Measurements from ENCODE around the gene SLC8B1.
A peak's percentile ranks its signal among the peaks of the same experiment; 100 is the strongest.

SLC8B1 gene

DNA sequence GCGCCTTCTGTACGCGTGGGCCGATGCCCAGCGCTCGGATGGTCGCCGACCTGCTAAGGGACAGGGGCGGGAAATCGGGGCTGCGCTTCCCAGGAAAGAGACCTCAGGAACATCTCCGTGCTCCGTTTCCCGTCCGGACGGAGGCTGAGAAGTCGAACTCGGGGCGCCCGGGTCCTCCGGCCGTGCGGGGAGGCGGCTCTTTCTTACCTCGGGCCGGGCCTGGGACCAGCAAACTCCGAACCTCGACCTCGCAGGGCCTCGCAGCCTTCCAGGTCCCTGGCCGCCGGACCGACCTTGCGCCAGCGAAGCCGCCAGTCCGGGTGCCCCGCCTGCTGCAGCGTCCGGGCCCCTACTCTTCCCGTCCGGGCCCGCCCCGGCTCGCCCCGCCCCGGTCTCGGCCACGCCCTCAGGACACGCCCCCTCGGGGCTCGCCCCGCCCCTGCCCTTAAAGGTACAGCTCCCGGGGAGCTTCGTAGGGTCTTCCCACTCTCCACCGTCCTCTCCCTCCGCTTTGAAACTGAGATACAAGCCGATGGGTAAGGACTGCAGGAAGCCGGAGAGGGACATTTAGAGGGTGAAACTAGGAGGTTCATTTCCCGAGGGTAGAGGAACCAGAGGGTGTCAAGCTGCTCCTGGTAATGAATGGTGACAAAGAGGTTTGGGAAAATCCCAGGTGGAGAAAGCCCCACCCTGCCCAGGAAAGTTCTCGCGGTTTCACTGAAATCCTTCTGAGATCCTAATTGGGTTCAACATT lies at the start of gene SLC8B1:
TSS of gene SLC8B1 (minus strand) at position 324 of the 754 bp plus-strand sequence. CDS start 2,231 bp downstream, outside the sequence.
- DNase-seq: peak; percentile 87

DNA sequence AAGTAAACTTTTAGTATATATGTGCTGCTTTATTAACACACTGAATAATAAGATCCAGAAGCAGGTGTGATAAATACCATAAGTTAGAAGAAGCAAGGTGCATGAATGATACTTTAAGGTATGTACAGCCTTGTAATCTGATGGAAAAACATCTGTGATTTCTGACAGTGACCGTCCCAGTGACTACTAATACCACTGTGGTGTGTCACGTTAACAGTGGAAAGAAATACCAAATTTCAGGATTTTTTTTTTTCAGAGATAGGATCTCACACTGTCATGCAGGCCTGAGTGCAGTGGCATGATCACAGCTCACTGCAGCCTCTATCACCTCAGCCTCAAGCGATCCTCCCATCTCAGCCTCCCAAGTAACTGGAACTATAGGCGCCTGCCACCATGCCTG lies 47.3 kb upstream of the SLC8B1 start:
- no peak for DNase-seq

DNA sequence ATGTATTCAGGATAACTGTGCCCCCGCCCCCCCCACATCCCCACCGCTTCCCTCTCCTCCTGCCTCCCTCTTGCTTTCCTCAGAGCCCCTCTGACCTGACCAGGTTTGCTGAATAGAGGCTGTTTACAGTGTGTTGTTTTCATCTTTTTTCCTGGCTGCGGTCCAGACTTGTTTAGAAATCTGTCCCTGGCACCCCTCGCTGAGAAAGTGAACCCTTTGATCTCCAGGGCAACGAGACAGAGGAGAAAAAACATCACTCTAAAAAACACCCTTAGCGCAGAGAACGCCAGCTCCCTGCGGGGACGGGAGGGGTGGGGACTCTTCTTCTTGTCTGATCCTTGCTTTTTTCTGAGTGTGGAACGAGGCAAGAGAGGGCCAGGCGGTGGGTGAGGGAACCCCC lies 46.3 kb upstream of the SLC8B1 start:
- no peak for DNase-seq

DNA sequence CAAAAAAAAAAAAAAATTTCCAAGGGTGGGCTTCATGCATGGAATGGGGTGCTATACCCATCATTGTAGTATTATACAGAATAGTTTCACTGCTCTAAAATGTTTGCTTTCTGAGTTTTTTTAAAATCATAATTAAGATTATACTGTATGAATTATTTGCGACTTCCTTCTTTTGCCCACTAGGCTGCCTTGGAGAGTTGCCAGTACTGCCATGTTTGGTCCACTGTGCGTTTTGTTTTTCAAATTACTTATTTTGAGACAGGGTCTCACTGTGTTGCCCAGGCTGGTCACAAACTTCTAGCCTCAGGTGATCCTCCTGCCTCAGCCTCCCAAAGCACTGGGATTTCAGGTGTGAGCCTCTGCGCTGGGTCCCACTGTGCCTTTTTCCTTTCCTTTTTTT lies 43.4 kb upstream of the SLC8B1 start:
- no peak for DNase-seq

DNA sequence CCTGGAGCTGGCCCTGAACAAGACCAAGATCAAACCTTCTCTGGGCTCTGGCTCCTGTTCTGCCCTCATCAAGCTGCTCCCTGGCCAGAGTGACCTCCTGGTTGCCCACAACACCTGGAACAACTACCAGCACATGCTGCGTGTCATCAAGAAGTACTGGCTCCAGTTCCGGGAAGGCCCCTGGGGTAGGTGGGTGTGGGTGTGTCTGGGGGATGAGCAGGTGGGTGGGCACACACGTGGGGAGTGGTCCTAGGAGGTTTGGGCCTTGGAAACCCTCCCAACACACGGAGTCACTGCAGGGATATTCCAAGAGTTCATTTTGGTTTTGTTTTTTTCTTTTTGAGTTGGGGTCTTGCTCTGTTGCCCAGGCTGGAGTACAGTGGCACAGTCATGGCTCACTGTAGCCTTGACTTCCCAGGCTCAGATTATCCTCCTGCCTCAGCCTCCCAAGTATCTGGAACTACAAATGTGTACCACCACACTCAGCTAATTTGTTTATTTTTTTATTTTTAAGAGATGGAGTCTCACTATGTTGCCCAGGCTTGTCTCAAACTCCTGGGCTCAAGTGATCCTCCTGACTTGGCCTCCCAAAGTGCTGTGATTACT lies 40.0 kb upstream of the SLC8B1 start:
- no peak for DNase-seq

DNA sequence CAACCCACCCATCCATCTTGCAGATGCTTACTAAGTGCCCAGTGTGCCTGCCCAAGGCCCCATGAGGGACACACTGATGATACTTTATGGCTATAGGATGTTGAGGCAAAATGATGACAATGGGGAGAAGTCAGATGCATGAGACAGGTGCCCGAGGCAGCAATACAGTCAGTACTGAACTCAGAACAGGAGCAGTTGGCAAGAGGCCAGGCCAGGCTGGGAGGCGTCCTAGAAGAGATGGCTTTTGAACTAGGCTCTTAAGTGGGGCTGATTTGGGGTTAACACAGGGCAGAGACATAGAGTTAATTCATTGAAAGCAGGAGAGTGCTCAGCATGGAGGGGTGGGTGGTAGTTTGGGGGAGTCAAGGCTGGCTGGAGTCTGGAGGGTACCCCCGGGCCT lies 39.1 kb upstream of the SLC8B1 start:
- no peak for DNase-seq

GRCh38 chr12:113373440-113373839 lies 38.5 kb upstream of the SLC8B1 start:
- DNase-seq: no peak

DNA sequence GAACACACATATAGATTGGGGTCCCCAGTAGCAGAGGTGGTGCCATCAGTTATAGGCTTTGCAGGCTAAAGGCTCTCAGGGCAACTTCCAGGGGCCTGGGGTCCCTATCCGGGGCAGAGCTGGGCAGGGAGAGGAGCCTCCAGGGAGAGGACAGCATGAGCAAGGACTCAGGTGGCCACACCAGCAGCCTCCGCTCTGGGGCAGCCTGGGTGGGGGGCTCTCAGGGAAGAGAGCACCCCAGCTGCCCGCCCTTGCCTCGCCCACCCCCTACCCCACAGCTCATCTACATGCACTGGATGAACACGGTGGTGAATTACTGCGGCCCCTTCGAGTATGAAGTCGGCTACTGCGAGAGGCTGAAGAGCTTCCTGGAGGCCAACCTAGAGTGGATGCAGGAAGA lies 37.5 kb upstream of the SLC8B1 start:
- no peak for DNase-seq

GRCh38 chr12:113371808-113372207 lies 36.9 kb upstream of the SLC8B1 start:
- DNase-seq: no peak

DNA sequence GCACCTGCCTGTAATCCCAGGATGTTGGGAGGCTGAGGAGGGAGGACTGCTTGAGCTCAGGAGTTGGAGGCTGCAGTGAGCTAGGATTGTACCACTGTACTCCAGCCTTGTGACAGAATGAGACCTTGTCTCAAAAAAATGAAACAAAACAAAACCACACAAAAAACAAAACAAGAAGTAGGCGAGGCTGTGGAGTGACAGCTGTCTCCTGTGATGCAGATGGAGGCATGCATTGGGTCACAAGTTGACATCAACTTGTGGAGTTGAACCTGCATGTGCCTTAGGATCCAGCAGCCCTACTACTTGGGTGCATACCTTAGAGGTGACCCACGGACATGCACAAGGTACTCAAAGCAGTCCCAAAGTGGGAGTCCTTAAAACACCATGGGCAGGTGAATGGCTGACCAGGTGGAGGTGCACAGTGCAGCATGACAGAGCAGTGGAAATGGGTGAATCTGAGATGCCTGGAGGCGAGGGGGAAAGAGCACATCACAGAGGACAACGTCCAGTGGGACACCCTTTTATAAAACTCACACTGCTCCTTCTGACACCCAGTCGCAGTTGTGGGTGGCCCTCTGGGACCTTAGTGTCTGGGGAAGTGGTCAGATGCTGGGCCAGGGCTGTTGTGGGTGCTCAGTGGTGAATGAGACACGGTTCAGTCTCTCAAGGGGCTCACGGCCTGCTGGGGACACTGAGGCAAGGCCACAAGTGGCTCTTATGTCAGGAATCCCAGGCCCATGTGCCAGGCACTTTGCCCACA lies 36.2 kb upstream of the SLC8B1 start:
- no peak for DNase-seq

GRCh38 chr12:113369391-113369985 lies 34.6 kb upstream of the SLC8B1 start:
- DNase-seq: no peak

DNA sequence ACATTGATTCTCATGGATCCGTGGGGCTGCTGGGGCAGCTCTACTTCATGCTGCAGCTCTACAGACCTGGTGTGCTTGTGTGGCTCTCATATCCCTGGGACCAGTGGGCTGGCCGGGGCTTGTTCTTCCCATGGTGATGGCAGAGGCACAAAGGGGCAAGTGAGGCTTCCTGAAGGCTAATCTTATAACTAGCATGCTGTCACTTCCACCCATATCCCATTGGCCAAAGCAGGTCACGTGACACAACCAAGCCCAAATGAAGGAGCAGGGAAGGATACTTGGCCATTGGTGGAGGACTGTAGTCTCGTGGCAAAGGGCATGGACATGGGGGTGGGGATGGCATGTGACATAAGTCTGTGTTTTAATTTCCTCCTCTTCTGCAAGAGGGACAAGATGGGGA lies 33.4 kb upstream of the SLC8B1 start:
- no peak for DNase-seq

GRCh38 chr12:113366827-113367226 lies 31.9 kb upstream of the SLC8B1 start:
- DNase-seq: no peak

GRCh38 chr12:113365639-113366395 lies 30.9 kb upstream of the SLC8B1 start:
- no peak for DNase-seq

DNA sequence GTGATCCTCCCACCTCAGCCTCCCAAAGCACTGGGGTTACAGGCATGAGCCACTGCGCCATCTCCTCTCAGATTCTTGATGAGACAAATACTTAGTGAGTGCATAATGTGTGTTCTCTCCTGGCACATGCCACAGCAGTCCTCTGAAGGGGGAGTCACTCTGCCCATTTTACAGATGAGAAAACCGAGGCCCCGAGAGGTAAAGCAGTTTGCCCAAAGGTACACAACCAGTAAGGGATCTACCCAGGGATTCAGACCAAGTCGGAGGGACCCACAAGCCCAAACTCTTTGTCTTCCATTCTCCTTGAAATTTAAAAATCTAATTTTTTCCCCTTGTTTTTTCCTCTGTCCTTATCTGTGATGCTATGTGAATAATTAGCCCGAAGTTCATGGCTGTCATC lies 29.8 kb upstream of the SLC8B1 start:
- no peak for DNase-seq

- DNase-seq: no peak
Measured at GRCh38 chr12:113361574-113362370, 26.9 kb upstream of the SLC8B1 start.

DNA sequence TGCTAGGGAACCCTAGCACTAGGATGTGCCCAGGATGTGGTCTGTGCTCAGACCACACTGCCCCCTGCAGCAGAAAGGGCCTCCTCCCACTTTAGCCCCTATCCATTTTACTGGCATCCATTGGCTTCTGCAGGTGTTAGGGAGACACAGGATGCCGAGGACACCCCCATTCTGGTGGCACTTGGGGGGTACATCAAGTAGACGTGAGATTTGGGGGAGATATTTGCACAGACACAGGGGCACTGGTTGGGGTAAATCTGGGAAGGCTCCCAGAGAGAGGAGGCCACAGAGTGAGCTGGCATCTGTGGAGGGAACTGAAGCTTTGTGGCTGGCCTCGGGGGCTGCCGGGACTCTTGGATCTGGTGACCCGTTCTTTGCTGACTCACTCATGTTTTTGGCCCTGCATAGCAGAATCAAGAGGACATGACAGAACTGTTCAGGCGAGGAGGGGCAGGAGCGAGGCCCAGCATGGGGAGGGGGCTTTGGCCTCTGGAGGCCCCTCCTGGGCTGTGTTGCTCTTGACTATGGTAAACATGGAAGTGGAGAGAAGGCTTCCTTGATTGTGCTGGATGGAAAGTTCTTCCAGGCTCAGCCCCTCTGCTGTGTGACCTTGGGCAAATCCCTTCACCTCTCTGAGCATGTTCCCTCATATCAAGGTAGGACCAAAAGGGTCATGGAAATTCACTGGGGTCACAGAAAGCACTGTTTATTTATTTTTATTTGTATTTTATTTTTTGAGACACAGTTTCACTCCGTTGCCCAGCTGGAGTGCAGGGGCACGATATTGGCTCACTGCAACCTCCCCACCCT lies 25.2 kb upstream of the SLC8B1 start:
- no peak for DNase-seq

DNA sequence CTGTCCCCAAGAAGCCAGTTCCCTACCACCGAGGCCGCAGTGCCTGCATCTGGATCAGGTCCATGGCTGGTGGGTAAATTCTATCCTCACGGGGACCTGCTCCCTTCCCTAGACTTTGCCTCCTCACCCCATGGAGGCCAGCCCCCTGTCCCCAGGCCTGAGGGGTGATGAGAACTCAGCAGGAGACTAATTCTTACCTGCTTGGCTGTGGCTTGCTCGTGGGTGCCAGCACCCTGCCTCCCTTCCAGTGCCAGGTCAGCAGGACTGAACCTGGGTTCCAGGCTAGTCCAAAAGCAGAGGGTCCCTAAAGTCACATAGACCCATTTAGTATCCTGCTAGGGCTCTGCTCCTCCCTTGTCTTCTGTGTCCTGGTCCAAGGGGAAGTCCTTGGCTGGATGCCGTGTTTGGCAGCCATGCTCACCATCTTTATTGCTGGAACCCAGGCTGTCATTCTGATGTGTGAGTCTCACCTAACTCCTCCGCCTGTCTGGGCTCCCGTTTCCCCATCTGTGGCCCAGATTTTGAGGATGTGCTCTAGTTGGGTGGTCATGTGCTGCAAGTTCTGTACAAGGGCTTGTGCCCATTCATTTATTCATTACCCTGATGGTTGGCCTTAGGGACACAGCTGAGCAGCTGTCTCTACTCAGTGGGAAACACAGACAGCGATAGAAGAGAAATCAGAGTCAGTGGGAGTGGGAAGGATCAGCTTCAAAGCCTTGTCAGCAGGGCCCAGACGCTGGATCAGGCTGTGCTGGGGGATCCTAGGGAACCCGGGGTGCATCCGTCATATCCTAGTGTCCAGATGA lies 24.4 kb upstream of the SLC8B1 start:
- DNase-seq: no peak

DNA sequence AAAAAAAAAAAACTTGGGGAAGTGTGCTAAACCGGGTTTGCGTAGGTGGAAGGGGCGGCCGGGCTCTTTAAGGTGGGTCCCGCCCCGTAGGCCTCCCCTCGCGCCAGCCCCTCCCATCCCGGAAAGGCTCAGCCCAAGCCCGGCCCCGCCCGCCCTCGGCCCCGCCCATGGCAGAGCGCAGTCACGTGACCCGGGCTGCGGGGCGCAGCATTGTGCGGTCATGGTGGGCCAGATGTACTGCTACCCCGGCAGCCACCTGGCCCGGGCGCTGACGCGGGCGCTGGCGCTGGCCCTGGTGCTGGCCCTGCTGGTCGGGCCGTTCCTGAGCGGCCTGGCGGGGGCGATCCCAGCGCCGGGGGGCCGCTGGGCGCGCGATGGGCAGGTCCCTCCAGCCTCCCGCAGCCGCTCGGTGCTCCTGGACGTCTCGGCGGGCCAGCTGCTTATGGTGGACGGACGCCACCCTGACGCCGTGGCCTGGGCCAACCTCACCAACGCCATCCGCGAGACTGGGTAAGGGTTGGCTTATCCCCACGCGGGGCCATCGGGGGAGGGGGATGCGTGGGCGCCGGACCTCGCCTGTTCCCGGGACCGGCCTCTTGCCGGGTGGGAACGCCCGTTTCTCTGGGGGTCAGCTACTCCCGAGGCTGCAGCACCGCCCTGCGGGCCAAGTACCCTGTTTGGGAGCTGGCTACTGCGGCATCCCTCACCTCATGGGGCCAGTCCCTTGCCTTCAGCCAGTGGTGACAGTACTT lies 23.6 kb upstream of the SLC8B1 start, which contains the start of gene PLBD2:
TSS of gene PLBD2 (plus strand) at position 207 of the 752 bp plus-strand sequence. CDS start at position 221, 14 bp downstream.
- DNase-seq: peak; percentile 93
